Activated CD4-positive, alpha-beta T cell treated with anti-CD3 and anti-CD28 coated beads for 36 hours (primary cell): Measurements from ENCODE around the gene ZNF202. TPM values are rescaled to one million over a fixed set of nuclear protein-coding genes. Genes with fewer than 3 reads are reported as not detected.
A peak's percentile ranks its signal among the peaks of the same experiment; 100 is the strongest.

Experiments
- ATAC-seq: fragments of 200-7000 bp; cut with Tn5 transposase; one replicate; pipeline ENCODE4 v1.10.0; 2021; ENCODE audit warnings: mild to moderate bottlenecking, moderate library complexity
- CTCF ChIA-PET: fragments of 350-600 bp; sonication (Branson Sonifier 250); formaldehyde crosslinking; loops from one replicate; lab custom pipeline; 2021; ENCODE audit warnings: antibody characterized with exemption; lab: Charles Lee
- POLR2A ChIA-PET: fragments of 350-600 bp; sonication (Branson Sonifier 250); formaldehyde crosslinking; loops from one replicate; lab custom pipeline; 2021; ENCODE audit warnings: antibody characterized with exemption, inconsistent platforms; lab: Charles Lee
- DNase-seq: peaks from one replicate; pipeline ENCODE4 v3.0.0-alpha.2; 2020
- H3K27ac Mint-ChIP-seq: one replicate; pipeline ENCODE4 v1.8.0; 2021; ENCODE audit warnings: mixed read lengths
- H3K27me3 Mint-ChIP-seq: one replicate; pipeline ENCODE4 v1.8.0; 2021; ENCODE audit warnings: mixed read lengths
- H3K36me3 Mint-ChIP-seq: one replicate; pipeline ENCODE4 v1.8.0; 2021; ENCODE audit warnings: low read depth, mixed read lengths
- H3K4me1 Mint-ChIP-seq: one replicate; pipeline ENCODE4 v1.8.0; 2021; ENCODE audit warnings: mixed read lengths
- H3K4me3 Mint-ChIP-seq: one replicate; pipeline ENCODE4 v1.8.0; 2021; ENCODE audit warnings: mild to moderate bottlenecking, moderate library complexity, mixed read lengths
- H3K9me3 Mint-ChIP-seq: one replicate; pipeline ENCODE4 v1.8.0; 2021; ENCODE audit warnings: low read depth, mixed read lengths
- intact Hi-C, 2 experiments: fragments of 100-400 bp; cut with DNase I in 1 of 2; cut with micrococcal nuclease in 1 of 2; formaldehyde crosslinking; loops; one replicate each; pipeline versions ENCODE4 v1.14.2 to v1.15.1; 2022 to 2024; cut with DNase I, micrococcal nuclease
- total RNA-seq, 2 experiments: library from RNA; stranded (reverse); gene quantifications; one replicate each; pipeline ENCODE4 v1.2.3, GENCODE V29; 2021

The ZNF202 gene
- total RNA-seq, 2 experiments from 2014 or later: 9.5 to 12.1 TPM

DNA sequence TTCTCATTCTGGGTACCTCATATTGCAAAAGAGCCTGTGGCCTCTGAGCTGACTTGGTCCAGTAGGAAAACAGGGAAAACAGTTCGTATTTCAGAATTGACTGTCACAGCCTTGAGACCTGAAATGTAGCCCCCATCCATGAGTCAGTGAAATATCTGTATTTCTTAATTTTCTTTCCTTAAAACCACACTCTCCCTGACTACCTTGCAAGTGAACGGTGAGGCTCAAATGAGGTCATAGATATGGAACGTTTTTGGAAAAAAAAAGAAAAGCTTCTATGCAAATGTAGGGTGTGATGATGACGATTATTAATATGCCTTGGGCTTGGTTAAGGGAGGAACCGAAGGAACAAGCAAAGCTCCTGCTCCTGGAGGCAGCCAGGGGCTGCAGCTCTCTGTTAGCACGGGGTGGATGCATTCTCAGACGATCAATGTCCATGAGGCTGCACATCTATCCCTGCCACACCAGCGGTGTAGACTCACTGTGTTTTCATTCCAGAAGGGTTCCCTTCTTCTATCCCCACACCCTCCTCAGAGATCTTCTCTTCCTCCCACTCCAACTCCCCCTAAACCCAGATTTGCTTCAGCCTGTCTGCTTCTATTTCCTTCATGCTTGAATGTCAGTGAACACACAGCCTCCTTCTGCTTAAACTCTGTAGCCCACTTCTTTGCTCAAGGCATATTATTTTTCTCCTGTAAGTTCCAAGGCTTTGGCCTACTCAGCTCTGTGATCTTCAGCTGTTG is 57.9 kb downstream of the ZNF202 start:
- intact Hi-C loops: no loop called here
- Mint-ChIP-seq H3K9me3 (peaks cover 1% of the 10 kb centered on the region), H3K27ac (no peak overlapping the region), H3K4me1 (peaks cover 17% of the 10 kb centered on the region), H3K27me3 (peaks cover 2% of the 10 kb centered on the region), H3K4me3 (no peak overlapping the region), H3K36me3 (no peaks in the 10 kb centered on the region)
- DNase-seq: no peak
- CTCF ChIA-PET: no interaction called here
- POLR2A ChIA-PET: no interaction called here
- no peak for ATAC-seq

DNA sequence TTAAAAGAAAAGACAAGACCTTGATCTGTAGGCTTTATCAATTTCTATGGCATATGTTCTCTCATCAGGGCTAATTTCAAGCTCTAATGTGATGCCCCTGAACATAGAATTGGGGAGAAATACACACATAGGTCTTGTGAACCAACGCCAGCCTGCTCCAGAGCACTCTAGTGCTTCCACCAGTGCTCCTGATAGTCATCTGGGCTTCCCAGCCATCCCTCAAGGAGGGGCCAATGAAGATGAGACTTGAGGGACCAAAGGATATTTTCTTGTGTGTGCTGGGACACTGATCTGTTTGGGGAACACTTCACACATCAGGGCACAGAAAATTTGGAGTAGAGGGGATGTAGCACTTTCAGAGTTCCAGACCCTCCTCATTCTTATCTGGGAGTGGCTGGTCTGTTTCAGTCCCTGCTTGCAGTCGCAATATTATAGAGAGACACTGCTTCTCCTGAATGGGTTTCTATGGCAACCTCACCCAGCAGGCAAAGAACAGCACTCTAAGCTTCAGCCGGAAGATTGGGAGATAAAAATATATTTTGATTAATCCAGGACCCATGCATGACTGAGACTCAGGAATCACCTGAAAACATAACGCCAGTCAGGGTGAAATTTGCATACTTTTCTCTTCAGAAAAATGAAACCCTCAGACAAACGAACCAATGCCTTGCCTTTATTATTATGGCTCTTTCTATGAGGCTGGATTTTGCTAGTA is 58.6 kb downstream of the ZNF202 start:
- peaks cover 1% of the 10 kb centered on the region for H3K9me3 Mint-ChIP-seq
- H3K27me3 Mint-ChIP-seq: peaks cover 2% of the 10 kb centered on the region
- peaks cover 17% of the 10 kb centered on the region for H3K4me1 Mint-ChIP-seq
- ChIA-PET CTCF (interaction anchor here (1.0 kb wide), 1 partner anchor 25 kb away, joined by 3 read pairs; no protein-coding TSS in a partner anchor), POLR2A (no interaction called here)
- no peaks in the 10 kb centered on the region for H3K36me3 Mint-ChIP-seq
- ATAC-seq (no peak), DNase-seq (no peak)
- no peak overlapping the region for H3K27ac Mint-ChIP-seq
- intact Hi-C loops: no loop called here
- H3K4me3 Mint-ChIP-seq: no peak overlapping the region

DNA sequence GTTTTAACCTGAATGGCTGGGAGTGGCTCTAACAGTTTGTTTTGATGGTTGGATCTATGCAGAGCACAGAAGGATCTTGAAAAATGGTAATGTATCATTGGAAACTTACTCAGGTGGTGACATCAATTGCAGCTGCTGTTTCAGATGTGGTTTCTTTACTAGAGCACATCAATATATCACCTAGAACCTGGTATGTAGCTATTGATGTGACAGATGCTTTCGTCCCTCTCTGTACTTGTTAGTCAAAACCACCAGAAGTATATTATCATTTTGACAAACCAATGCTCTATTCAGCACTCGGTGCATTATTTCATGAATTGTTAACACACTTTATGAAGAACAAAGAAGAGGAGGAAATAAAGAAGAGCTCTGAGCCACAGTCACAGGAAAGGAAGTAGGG is 60.4 kb downstream of the ZNF202 start:
- ATAC-seq: peak; percentile 98
- Mint-ChIP-seq H3K4me3 (no peak overlapping the region), H3K27ac (peak overlapping the region; percentile 55), H3K9me3 (peaks cover 1% of the 10 kb centered on the region), H3K4me1 (peaks cover 17% of the 10 kb centered on the region), H3K27me3 (no peaks in the 10 kb centered on the region), H3K36me3 (no peaks in the 10 kb centered on the region)
- intact Hi-C loops: loop anchor here in 1 of 2 experiments (2.0 kb wide), 1 partner anchor 26 kb away; the partner anchor contains the start of gene SCN3B
- ChIA-PET POLR2A (interaction anchor here (0.6 kb wide), 1 partner anchor 15 kb away, joined by 5 read pairs; no protein-coding TSS in a partner anchor), CTCF (interaction anchor here (0.6 to 1.2 kb wide), 6 partner anchors 10 to 420 kb away, joined by 3 to 6 read pairs (median 4); no protein-coding TSS in a partner anchor)
- peak; percentile 36 for DNase-seq

DNA sequence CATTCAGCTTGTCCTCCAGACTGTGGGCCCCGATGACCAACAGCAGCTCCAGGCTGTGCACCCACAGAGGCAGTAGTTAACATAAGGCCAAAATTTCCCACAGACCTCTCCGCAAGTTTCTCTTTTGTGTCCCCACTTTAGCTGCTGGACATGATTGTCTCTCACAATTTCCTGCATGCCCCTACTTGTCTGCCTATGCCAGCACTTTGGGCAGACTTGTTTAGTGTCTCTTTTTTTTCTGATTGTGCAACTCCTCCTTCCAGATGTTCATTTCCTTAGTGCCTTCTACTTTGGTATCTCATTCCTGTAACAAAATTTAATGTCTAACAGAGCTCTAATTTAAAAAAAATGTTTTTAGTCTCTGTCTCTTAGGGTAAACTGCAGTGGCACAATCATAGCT is 63.2 kb downstream of the ZNF202 start:
- peaks cover 1% of the 10 kb centered on the region for H3K9me3 Mint-ChIP-seq
- H3K27me3 Mint-ChIP-seq: peaks cover 2% of the 10 kb centered on the region
- ChIA-PET POLR2A (no interaction called here), CTCF (interaction anchor here (0.5 to 1.7 kb wide), 6 partner anchors 12 to 568 kb away, joined by 3 to 5 read pairs (median 3); no protein-coding TSS in a partner anchor)
- peaks cover 17% of the 10 kb centered on the region for H3K4me1 Mint-ChIP-seq
- H3K36me3 Mint-ChIP-seq: no peaks in the 10 kb centered on the region
- intact Hi-C loops: no loop called here
- DNase-seq (no peak), ATAC-seq (no peak)
- H3K27ac Mint-ChIP-seq: no peak overlapping the region
- H3K4me3 Mint-ChIP-seq: no peak overlapping the region

DNA sequence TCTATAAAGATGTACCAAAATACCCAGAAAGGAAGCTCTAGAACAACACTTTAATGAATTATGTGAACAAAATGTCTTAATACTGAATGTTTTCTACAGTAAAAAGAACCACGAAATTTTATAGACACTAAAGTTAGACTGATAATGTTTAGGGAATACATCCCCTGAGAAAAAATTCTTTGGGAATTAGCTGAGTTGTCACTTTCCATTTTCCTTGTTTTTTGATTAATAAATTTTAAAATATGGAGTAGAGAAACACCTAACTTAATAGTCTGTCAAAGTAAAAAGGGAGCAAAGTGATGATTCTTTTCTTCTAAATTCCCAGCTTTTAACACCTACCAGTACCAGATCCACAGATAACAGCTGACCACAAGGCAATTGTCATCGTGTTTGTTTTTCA is 64.0 kb downstream of the ZNF202 start:
- CTCF ChIA-PET: interaction anchor here (0.5 to 1.7 kb wide), 6 partner anchors 8 to 567 kb away, joined by 3 to 5 read pairs (median 3); no protein-coding TSS in a partner anchor
- POLR2A ChIA-PET: no interaction called here

DNA sequence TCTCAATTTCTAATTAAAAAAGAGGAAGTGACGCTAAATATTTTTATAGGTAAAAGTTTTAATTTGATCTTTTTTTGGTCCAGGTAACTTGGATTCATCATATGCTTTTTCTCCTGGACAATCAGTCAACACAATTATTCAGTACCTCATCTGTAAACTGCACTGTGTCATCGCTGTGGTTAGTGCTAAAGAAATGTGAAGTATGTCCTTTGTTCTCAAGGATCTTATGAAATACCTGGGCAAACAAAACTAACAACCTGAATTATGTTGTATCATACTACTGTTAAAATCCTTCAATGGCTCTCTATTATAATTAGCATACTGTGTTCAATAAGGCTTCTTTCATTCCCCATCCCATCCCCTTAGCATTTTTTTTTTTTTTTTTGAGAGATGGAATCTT is 67.2 kb downstream of the ZNF202 start:
- no peak for ATAC-seq
- no peak overlapping the region for H3K27ac Mint-ChIP-seq
- intact Hi-C loops: no loop called here
- no peak overlapping the region for H3K4me3 Mint-ChIP-seq
- peaks cover 2% of the 10 kb centered on the region for H3K27me3 Mint-ChIP-seq
- H3K4me1 Mint-ChIP-seq: no peaks in the 10 kb centered on the region
- CTCF ChIA-PET: interaction anchor here (1.5 kb wide), 1 partner anchor 33 kb away, joined by 4 read pairs; no protein-coding TSS in a partner anchor
- DNase-seq: no peak
- POLR2A ChIA-PET: no interaction called here
- peaks cover 1% of the 10 kb centered on the region for H3K9me3 Mint-ChIP-seq
- H3K36me3 Mint-ChIP-seq: no peaks in the 10 kb centered on the region

More for the DNA sequence above, 64.0 kb downstream of the ZNF202 start:
- ATAC-seq (no peak), DNase-seq (no peak)
- intact Hi-C loops: no loop called here
- H3K4me3 Mint-ChIP-seq: no peak overlapping the region
- H3K4me1 Mint-ChIP-seq: peaks cover 17% of the 10 kb centered on the region
- H3K27me3 Mint-ChIP-seq: peaks cover 2% of the 10 kb centered on the region
- H3K36me3 Mint-ChIP-seq: no peaks in the 10 kb centered on the region
- H3K27ac Mint-ChIP-seq: no peak overlapping the region
- H3K9me3 Mint-ChIP-seq: peaks cover 1% of the 10 kb centered on the region

Other genes with a start within 250 kb of the ZNF202 start
- not detected for gene SCN3B, start 87.0 kb downstream of the ZNF202 start, total RNA-seq
- not detected for gene OR6X1, start 12.9 kb upstream of the ZNF202 start, total RNA-seq
- not detected for gene OR6M1, start 64.7 kb upstream of the ZNF202 start, total RNA-seq
- not detected for gene TMEM225, start 144.0 kb upstream of the ZNF202 start, total RNA-seq
- not detected for gene OR8D4, start 160.5 kb upstream of the ZNF202 start, total RNA-seq
- gene OR4D5, start 198.0 kb upstream of the ZNF202 start, total RNA-seq: not detected
- gene OR6T1, start 202.2 kb upstream of the ZNF202 start, total RNA-seq: not detected
- not detected for gene OR10S1, start 236.1 kb upstream of the ZNF202 start, total RNA-seq